MCF 10A (cell line): ENCODE data around the gene TIGAR. TPM values are rescaled to one million over a fixed set of nuclear protein-coding genes. Genes with fewer than 3 reads are reported as not detected.

Experiments
- BruUV-seq: library from RNA; stranded (reverse); fragments of 400-500 nt; replicated peaks from 2 replicates; lab custom pipeline; 2021; lab: Mats Ljungman, UMichigan
- CTCF ChIA-PET: fragments of 300-600 bp; sonication (Branson Sonifier 250); formaldehyde crosslinking; extraction: SDS; loops from one replicate; lab custom pipeline; 2021; ENCODE audit warnings: antibody characterized with exemption, inconsistent platforms; lab: Yijun Ruan, JAX
- POLR2A ChIA-PET: fragments of 300-600, 350-650 bp; sonication (Branson Sonifier 250); formaldehyde crosslinking; extraction: SDS; loops from one replicate; lab custom pipeline; 2020; ENCODE audit warnings: antibody characterized with exemption, inconsistent platforms; lab: Yijun Ruan, JAX
- DNase-seq: peaks from one replicate; pipeline ENCODE4 v3.0.0-alpha.2; 2018; ENCODE audit not compliant: unreplicated experiment
- H3K27ac Mint-ChIP-seq: one replicate; pipeline ENCODE4 v1.8.0; 2022; ENCODE audit warnings: mild to moderate bottlenecking, low read depth, mixed read lengths; ENCODE audit not compliant: unreplicated experiment
- H3K27me3 Mint-ChIP-seq: one replicate; pipeline ENCODE4 v1.8.0; 2022; ENCODE audit warnings: mixed read lengths; ENCODE audit not compliant: insufficient read depth, unreplicated experiment
- H3K36me3 Mint-ChIP-seq: one replicate; pipeline ENCODE4 v1.8.0; 2022; ENCODE audit warnings: mild to moderate bottlenecking, moderate library complexity, mixed read lengths; ENCODE audit not compliant: insufficient read depth, unreplicated experiment
- H3K4me1 Mint-ChIP-seq: one replicate; pipeline ENCODE4 v1.8.0; 2022; ENCODE audit warnings: mixed read lengths; ENCODE audit not compliant: insufficient read depth, unreplicated experiment
- H3K4me3 Mint-ChIP-seq: one replicate; pipeline ENCODE4 v1.8.0; 2022; ENCODE audit warnings: mild to moderate bottlenecking, moderate library complexity, mixed read lengths; ENCODE audit not compliant: unreplicated experiment
- H3K9me3 Mint-ChIP-seq: one replicate; pipeline ENCODE4 v1.8.0; 2022; ENCODE audit warnings: mixed read lengths; ENCODE audit not compliant: unreplicated experiment
- CTCF ChIP-seq: fragments of 200-600 bp; IDR thresholded peaks from one replicate; pipeline ENCODE4 v1.8.0; 2022; ENCODE audit warnings: antibody characterized with exemption, mild to moderate bottlenecking; ENCODE audit not compliant: unreplicated experiment
- intact Hi-C: fragments of 100-400 bp; cut with micrococcal nuclease; formaldehyde crosslinking; loops from 2 replicates; pipeline ENCODE4 v1.14.1; 2022
- total RNA-seq: library from RNA; stranded (reverse); gene quantifications from 2 replicates; pipeline ENCODE4 v1.2.3, GENCODE V29; 2022

TIGAR gene
- total RNA-seq, 1 experiment from 2014 or later = 45.8 TPM

- Mint-ChIP-seq H3K27ac (no peak overlapping the region), H3K4me3 (no peak overlapping the region), H3K4me1 (peaks cover 5% of the 10 kb centered on the region), H3K27me3 (no peaks in the 10 kb centered on the region), H3K36me3 (peaks cover 63% of the 10 kb centered on the region), H3K9me3 (no peaks in the 10 kb centered on the region)
- BruUV-seq = no TSS peak
- ChIA-PET CTCF (interaction anchor here (0.9 kb wide), 1 partner anchor 9 kb away, joined by 3 read pairs; no protein-coding TSS in a partner anchor), POLR2A (interaction anchor here (3.4 kb wide), 1 partner anchor 10 kb away, joined by 16 read pairs; the partner anchor contains the start of gene TIGAR)
- DNase-seq = no peak
- no peak for TF ChIP-seq CTCF
- intact Hi-C loops = no loop called here
Measured at GRCh38 chr12:4331221-4331620, 10.2 kb downstream of the TIGAR start.

- no TSS peak for BruUV-seq
- Mint-ChIP-seq H3K27me3 (no peaks in the 10 kb centered on the region), H3K36me3 (peaks cover 69% of the 10 kb centered on the region), H3K4me1 (peaks cover 5% of the 10 kb centered on the region), H3K27ac (no peak overlapping the region), H3K9me3 (no peaks in the 10 kb centered on the region), H3K4me3 (no peak overlapping the region)
- CTCF ChIA-PET = no interaction called here
- POLR2A ChIA-PET = interaction anchor here (3.4 kb wide), 1 partner anchor 11 kb away, joined by 16 read pairs; the partner anchor contains the start of gene TIGAR
- DNase-seq = no peak
- intact Hi-C loops = no loop called here
- TF ChIP-seq CTCF = no peak
Measured at GRCh38 chr12:4331842-4332241, 10.8 kb downstream of the TIGAR start.

GRCh38 chr12:4346931-4347330 lies 25.9 kb downstream of the TIGAR start:
- intact Hi-C loops = no loop called here
- Mint-ChIP-seq H3K36me3 (peaks cover 44% of the 10 kb centered on the region), H3K4me1 (no peaks in the 10 kb centered on the region), H3K27ac (no peak overlapping the region), H3K9me3 (peaks cover 14% of the 10 kb centered on the region), H3K4me3 (no peak overlapping the region), H3K27me3 (no peaks in the 10 kb centered on the region)
- ChIA-PET POLR2A (no interaction called here), CTCF (no interaction called here)
- no TSS peak for BruUV-seq
- no peak for TF ChIP-seq CTCF
- DNase-seq = no peak

- no peak overlapping the region for H3K4me3 Mint-ChIP-seq
- ChIA-PET CTCF (interaction anchor here (0.7 to 1.4 kb wide), 8 partner anchors 13 to 1778 kb away, joined by 3 to 6 read pairs (median 4); no protein-coding TSS in a partner anchor), POLR2A (interaction anchor here (0.6 kb wide), 1 partner anchor 35 kb away, joined by 3 read pairs; no protein-coding TSS in a partner anchor)
- no TSS peak for BruUV-seq
- H3K36me3 Mint-ChIP-seq = peaks cover 42% of the 10 kb centered on the region
- no peaks in the 10 kb centered on the region for H3K27me3 Mint-ChIP-seq
- H3K4me1 Mint-ChIP-seq = no peaks in the 10 kb centered on the region
- DNase-seq = peak; percentile 16
- intact Hi-C loops = loop anchor here (1.0 to 10.0 kb wide), 2 partner anchors 174 to 401 kb away; no protein-coding TSS in a partner anchor
- no peak overlapping the region for H3K27ac Mint-ChIP-seq
- TF ChIP-seq CTCF = peak; percentile 53
- peaks cover 2% of the 10 kb centered on the region for H3K9me3 Mint-ChIP-seq
Measured at GRCh38 chr12:4353785-4354208, 32.8 kb downstream of the TIGAR start.
